GM19395 (cell line): ENCODE measurements around the gene RNF141.

ENCODE experiments used
- ATAC-seq: cut with Tn5 transposase; IDR thresholded peaks from one replicate; pipeline ENCODE4 v1.9.1; 2021; ENCODE audit warnings: mild to moderate bottlenecking, moderate library complexity; ENCODE audit not compliant: unreplicated experiment

RNF141 gene

GRCh38 chr11:10540915-10541560, at the start of gene RNF141:
RNF141 (minus strand) TSS chr11:10541187; CDS start chr11:10534158, 7,029 bp downstream.
- peak; percentile 99 for ATAC-seq

GRCh38 chr11:10590218-10590915, 49.4 kb upstream of the RNF141 start:
- ATAC-seq = no peak

- ATAC-seq = no peak
Measured at GRCh38 chr11:10588904-10589303, 47.9 kb upstream of the RNF141 start.

GRCh38 chr11:10587995-10588394, 47.0 kb upstream of the RNF141 start:
- no peak for ATAC-seq

GRCh38 chr11:10587388-10587787, 46.4 kb upstream of the RNF141 start:
- no peak for ATAC-seq

GRCh38 chr11:10584071-10584501, 43.1 kb upstream of the RNF141 start:
- no peak for ATAC-seq

- ATAC-seq = no peak
Measured at GRCh38 chr11:10581481-10582019, 40.6 kb upstream of the RNF141 start.

- no peak for ATAC-seq
Measured at GRCh38 chr11:10580623-10581022, 39.6 kb upstream of the RNF141 start.

GRCh38 chr11:10579700-10580099, 38.7 kb upstream of the RNF141 start:
- ATAC-seq = no peak

- no peak for ATAC-seq
Measured at GRCh38 chr11:10576035-10576398, 35.0 kb upstream of the RNF141 start.

GRCh38 chr11:10575346-10576034, 34.5 kb upstream of the RNF141 start:
- no peak for ATAC-seq

GRCh38 chr11:10573556-10573955, 32.6 kb upstream of the RNF141 start:
- ATAC-seq = no peak

- no peak for ATAC-seq
Measured at GRCh38 chr11:10573028-10573427, 32.0 kb upstream of the RNF141 start.

- no peak for ATAC-seq
Measured at GRCh38 chr11:10572533-10572932, 31.5 kb upstream of the RNF141 start.

- no peak for ATAC-seq
Measured at GRCh38 chr11:10568486-10568941, 27.5 kb upstream of the RNF141 start, which contains the start of gene LYVE1. LYVE1 (minus strand) TSS chr11:10568665; CDS start chr11:10568532, 133 bp downstream.

GRCh38 chr11:10567446-10567845, 26.5 kb upstream of the RNF141 start:
- ATAC-seq = no peak

- ATAC-seq = no peak
Measured at GRCh38 chr11:10566257-10566957, 25.4 kb upstream of the RNF141 start.

- no peak for ATAC-seq
Measured at GRCh38 chr11:10565493-10565892, 24.5 kb upstream of the RNF141 start.

GRCh38 chr11:10564696-10565318, 23.8 kb upstream of the RNF141 start:
- ATAC-seq = no peak

GRCh38 chr11:10564030-10564429, 23.0 kb upstream of the RNF141 start:
- ATAC-seq = no peak
